ENCODE results near the gene ABLIM2. TPM values are rescaled to one million over a fixed set of nuclear protein-coding genes. Genes with fewer than 3 reads are reported as not detected.

ABLIM2 gene
- total RNA-seq, 1 donor from 2014 or later: 3.5 TPM

- no peak for DNase-seq (ENCODE audit: low spot score in 2 of 2, unreplicated experiment in 2 of 2)
- Mint-ChIP-seq H3K27ac (no peak overlapping the region), H3K27me3 (ENCODE audit: low read depth) (peaks cover 11% of the 10 kb centered on the region), H3K4me1 (peaks cover 3% of the 10 kb centered on the region), H3K9me3 (peaks cover 21% of the 10 kb centered on the region), H3K4me3 (no peak overlapping the region), H3K36me3 (peaks cover 5% of the 10 kb centered on the region)
- TF ChIP-seq CTCF (IDR thresholded peaks at IDR 0.05; ENCODE audit: unreplicated experiment): no peak
These were observed 90.4 kb downstream of the ABLIM2 start for GRCh38 chr4:8067945-8068896.

- TF ChIP-seq CTCF (IDR thresholded peaks at IDR 0.05; ENCODE audit: unreplicated experiment): no peak
- H3K27ac Mint-ChIP-seq: no peak overlapping the region
- peaks cover 22% of the 10 kb centered on the region for H3K9me3 Mint-ChIP-seq
- H3K27me3 Mint-ChIP-seq (ENCODE audit: low read depth): peaks cover 4% of the 10 kb centered on the region
- DNase-seq (ENCODE audit: low spot score in 2 of 2, unreplicated experiment in 2 of 2): no peak
- peaks cover 3% of the 10 kb centered on the region for H3K4me1 Mint-ChIP-seq
- H3K36me3 Mint-ChIP-seq: peaks cover 7% of the 10 kb centered on the region
- H3K4me3 Mint-ChIP-seq: no peak overlapping the region
These were observed 91.2 kb downstream of the ABLIM2 start for GRCh38 chr4:8067274-8067936.

- no peak for DNase-seq (ENCODE audit: low spot score in 2 of 2, unreplicated experiment in 2 of 2)
- Mint-ChIP-seq H3K9me3 (peaks cover 22% of the 10 kb centered on the region), H3K27ac (no peak overlapping the region), H3K36me3 (peaks cover 7% of the 10 kb centered on the region), H3K4me1 (no peaks in the 10 kb centered on the region), H3K4me3 (no peak overlapping the region), H3K27me3 (ENCODE audit: low read depth) (peaks cover 4% of the 10 kb centered on the region)
- no peak for TF ChIP-seq CTCF (IDR thresholded peaks at IDR 0.05; ENCODE audit: unreplicated experiment)
These were observed 92.2 kb downstream of the ABLIM2 start for GRCh38 chr4:8066336-8066931.

- H3K27ac Mint-ChIP-seq: no peak overlapping the region
- no peak for DNase-seq (ENCODE audit: low spot score in 2 of 2, unreplicated experiment in 2 of 2)
- H3K36me3 Mint-ChIP-seq: peaks cover 9% of the 10 kb centered on the region
- H3K4me1 Mint-ChIP-seq: no peaks in the 10 kb centered on the region
- peaks cover 22% of the 10 kb centered on the region for H3K9me3 Mint-ChIP-seq
- H3K27me3 Mint-ChIP-seq (ENCODE audit: low read depth): peaks cover 4% of the 10 kb centered on the region
- no peak overlapping the region for H3K4me3 Mint-ChIP-seq
- no peak for TF ChIP-seq CTCF (IDR thresholded peaks at IDR 0.05; ENCODE audit: unreplicated experiment)
These were observed 94.5 kb downstream of the ABLIM2 start for GRCh38 chr4:8063974-8064563.

GRCh38 chr4:8061573-8061972 lies 97.0 kb downstream of the ABLIM2 start:
- no peak for DNase-seq (ENCODE audit: low spot score in 2 of 2, unreplicated experiment in 2 of 2)
- peaks cover 4% of the 10 kb centered on the region for H3K27me3 Mint-ChIP-seq (ENCODE audit: low read depth)
- H3K4me3 Mint-ChIP-seq: no peak overlapping the region
- peaks cover 22% of the 10 kb centered on the region for H3K9me3 Mint-ChIP-seq
- no peak overlapping the region for H3K27ac Mint-ChIP-seq
- peaks cover 9% of the 10 kb centered on the region for H3K36me3 Mint-ChIP-seq
- no peak for TF ChIP-seq CTCF (IDR thresholded peaks at IDR 0.05; ENCODE audit: unreplicated experiment)
- H3K4me1 Mint-ChIP-seq: no peaks in the 10 kb centered on the region

All from mesothelial cell of epicardium (in vitro differentiated cells).